CD4-positive, alpha-beta T cell treated with Interleukin-2 at 100 ng/mL for 4 hours (primary cell): ENCODE data around the gene POLN.
"Not testable (repeated sequence)": the region's sequence is repeated elsewhere in the genome, so short reads cannot be mapped to it uniquely, and the experiment has no call there.

ENCODE experiments used
- DNase-seq: peaks from one replicate; pipeline ENCODE4 v3.0.0-alpha.2; 2020; ENCODE audit warnings: low spot score

The POLN gene

GRCh38 chr4:2275044-2275397 is 33.1 kb upstream of the POLN start:
- not testable (repeated sequence) for DNase-seq

GRCh38 chr4:2274320-2275043 is 32.6 kb upstream of the POLN start:
- DNase-seq: no peak

- no peak for DNase-seq
Measured at GRCh38 chr4:2273657-2274319, 31.9 kb upstream of the POLN start.

DNA sequence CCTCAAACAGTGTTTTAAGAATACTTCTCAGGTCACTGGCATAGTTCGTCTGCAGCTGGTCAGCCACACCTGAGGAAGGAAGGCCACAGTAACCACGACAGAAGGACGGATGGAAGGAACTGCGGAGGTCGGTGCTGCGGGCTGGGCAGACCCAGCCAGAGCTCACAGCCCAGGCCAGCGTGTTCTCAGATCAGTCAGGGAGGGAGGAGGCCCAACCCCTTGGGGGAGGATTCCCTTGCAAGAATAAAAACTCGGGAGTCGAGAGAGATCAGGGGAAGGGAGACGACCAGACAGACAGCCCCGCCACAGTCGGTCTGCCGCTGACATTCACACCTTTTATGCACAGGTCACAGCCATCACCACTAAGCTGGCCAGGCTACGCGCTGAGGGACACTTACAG is 31.3 kb upstream of the POLN start:
- DNase-seq: no peak

DNA sequence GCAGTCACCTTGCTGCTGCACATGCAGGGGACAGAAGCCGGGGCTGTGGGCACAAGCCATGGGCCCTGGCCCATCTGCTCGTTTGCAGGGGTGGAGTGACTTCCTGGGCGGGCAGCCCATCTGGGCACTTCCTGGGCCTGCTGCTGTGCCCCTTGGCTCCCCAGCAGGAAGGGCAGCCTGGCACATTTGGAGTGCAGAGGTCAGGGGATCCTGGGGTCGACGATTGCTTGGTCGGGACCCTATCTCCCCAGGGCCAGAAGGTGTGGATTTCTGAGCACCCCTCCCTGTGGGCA is 30.9 kb upstream of the POLN start:
- DNase-seq: no peak

GRCh38 chr4:2272026-2272827 is 30.3 kb upstream of the POLN start:
- DNase-seq: no peak

DNA sequence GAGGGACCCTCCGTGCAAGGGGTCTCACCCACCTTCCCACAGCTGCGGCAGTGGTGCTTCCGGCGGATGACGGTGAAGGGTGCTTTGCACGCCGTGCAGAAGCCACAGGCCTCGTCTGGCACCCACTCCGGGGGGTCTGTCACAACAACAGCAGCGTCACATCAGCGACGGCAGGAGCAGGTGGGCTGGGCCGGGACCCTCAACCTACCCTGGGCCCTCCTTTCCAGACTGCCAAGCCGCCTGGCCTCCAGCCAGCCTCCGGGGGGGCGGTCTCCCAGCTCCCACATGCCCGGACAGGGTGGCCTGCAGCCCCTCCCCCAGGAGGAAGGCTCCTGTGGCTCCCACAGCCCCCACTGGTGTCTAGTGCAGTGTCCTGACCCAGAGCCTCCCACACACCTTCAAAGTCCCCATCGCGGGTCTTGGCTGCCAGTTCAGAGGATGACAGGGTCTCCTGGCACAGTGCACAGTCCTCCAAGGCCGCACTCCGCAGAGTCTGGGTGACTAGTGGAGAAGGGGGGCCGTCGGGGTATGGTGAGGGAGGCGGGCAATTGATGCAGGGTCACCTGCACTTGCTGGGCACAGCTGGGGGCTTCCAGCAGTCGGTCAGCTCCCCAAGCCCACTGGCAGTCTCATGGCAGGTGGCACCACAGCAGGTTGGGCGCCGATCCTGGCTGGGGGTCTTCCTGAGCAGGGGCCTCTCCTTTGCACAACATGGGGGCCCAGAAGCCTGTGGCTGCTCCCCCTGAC is 29.5 kb upstream of the POLN start:
- DNase-seq: no peak

DNA sequence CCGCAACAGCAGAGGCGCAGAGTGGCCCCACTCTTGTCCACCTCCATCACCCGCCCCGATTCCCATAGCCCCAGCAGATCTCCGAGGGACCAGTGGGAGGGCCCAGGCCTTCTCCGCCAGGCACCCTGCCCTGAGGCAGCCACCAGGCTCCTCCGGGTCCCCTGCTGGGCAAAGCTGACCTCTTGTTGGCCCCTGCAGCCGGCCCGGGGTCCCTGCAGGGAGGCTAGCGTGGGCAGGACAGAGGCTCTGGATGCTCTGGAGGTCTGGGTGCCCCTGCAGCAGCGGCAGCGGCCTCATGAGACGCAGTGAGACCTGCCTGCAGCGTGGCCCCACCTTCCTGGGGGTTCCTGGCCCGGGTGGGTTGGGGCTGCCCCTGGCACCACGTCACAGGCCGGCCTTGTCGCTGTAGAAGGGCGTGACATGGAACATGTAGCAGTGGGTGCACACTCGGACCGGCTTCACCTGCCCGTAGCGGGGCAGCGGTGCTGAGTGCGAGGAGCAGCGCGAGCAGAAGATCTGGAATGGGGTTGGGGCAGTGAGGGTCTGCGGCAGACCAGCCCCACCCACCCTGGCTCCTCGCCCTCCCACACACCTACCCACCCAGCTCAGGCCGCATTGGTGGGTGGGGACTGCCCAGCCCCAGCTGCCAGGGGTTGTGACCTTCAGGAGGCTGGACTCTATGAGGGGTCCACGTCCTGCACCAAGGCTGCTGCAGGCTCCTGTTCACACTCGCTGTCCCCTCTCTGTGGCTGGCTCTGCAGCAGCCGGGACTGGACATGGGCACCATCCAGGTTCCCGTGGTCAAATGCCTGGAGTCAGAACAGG is 28.6 kb upstream of the POLN start:
- no peak for DNase-seq

GRCh38 chr4:2269618-2270163 is 27.8 kb upstream of the POLN start:
- no peak for DNase-seq

DNA sequence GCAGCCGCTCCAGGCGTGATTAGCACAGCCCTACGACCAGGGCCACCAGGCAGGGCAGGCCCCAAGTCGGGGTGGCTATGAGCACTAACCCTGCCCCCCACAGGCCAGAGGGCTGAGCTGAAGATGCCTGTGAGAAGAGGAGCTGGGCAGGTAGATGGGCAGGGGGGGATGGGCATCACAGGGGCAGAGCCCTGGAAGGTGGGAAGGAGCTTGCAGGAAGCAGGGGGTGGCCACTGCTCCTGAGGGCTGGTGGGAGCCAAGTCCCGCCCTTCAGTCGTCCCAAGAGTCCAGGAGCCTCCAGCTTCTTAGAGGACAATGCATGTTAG is 27.2 kb upstream of the POLN start:
- DNase-seq: no peak

DNA sequence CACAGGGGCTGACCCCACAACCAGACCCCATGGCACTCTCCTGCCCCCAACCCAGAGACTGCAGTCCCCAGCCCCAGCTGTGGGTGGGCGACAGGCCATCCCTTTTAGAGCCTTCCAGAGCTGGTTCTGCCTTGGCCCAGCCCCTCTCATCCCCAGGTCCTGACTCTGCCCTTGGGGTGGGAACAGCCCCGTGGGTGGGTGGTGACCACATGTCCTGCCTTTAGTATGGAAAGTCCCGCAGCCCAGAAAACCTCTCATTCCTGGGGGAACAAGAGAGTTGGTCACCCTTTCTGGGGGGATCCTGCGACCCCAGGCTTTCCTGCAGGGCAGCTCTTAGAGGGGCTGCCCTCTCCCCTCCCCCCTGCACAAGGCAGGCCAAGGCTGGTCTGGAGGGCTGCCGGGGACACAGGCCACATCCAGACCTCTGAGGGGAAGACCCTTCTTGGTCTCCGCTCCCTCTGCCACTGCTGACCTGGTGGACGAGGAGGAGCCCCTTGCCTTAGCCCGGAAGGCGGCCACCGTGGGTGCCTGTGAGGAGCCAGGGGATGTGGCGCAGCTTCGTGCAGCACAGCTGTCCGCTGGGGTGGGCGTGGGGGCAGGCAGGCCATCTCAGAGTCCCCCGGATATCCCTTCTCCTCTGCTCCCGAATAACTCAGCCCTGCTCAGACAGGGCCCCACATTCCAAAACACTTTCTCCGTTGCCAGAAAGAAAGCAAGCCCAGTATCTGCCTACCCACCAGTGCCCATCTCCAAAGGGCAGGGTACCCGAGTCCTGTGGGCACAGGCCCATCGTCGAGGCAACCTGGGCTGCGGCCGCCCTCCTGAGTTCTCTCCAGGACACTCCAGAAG is 26.7 kb upstream of the POLN start:
- DNase-seq: no peak

GRCh38 chr4:2267841-2268240 is 25.9 kb upstream of the POLN start:
- DNase-seq: no peak

GRCh38 chr4:2267320-2267811 is 25.4 kb upstream of the POLN start:
- DNase-seq: no peak

GRCh38 chr4:2266821-2267220 is 24.9 kb upstream of the POLN start:
- DNase-seq: no peak

GRCh38 chr4:2266181-2266580 is 24.3 kb upstream of the POLN start:
- no peak for DNase-seq

DNA sequence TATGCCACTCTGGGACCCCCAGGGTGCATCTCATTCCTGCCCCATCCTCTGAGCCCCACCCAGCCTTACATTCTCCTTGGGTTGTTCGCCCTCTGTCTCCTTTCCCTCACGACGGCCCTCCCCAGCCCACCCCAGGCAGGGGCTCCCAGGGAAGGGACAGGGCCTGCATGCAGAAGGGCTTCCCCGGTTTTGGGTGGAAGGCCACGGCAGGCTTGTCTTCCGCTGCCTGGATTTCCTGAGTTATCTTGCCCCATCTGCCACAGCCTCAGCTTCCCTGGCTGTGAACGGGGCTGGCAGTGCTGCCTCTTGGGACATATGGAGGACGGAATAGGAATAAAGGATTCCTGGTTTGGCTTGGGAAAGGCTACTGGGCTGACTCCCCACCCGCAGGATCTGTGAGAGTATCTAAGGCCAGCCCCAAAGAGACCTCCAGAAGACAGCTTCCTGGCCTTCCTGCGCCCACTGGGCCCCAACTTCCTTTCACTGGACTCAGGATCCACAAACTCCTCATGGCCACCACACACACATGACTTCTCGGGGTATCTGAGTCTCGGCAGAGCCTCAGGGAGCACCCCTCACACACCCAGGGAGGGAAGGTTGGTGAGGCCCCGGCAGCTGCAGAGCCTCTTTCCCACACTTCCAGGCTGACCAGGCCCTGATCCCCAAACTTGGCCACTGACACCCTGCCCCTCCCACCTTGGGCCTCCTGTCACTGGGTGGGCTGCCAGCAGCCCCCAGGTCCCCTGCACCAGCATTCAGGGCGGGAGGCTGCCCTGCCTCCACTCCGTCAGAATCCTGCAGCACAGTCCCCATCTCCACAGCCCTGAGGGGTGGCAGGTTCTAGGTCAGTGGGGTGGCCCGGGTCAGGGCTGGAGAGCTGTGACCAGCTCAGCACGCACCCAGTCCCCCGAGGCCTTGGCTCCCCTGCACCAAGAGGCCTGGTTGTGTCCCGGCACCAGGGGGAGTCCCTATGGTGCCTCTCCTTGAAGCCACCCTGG is 23.5 kb upstream of the POLN start:
- no peak for DNase-seq

- no peak for DNase-seq
Measured at GRCh38 chr4:2264481-2265041, 22.6 kb upstream of the POLN start.

- no peak for DNase-seq
Measured at GRCh38 chr4:2263926-2264321, 22.0 kb upstream of the POLN start.

- DNase-seq: no peak
Measured at GRCh38 chr4:2262944-2263250, 21.0 kb upstream of the POLN start.
